HG03159 (cell line): Measurements from ENCODE around the gene BTBD9.

Source experiments
- ATAC-seq: cut with Tn5 transposase; IDR thresholded peaks from one replicate; pipeline ENCODE4 v1.9.1; 2021; ENCODE audit warnings: mild to moderate bottlenecking, moderate library complexity; ENCODE audit not compliant: unreplicated experiment

Gene BTBD9

GRCh38 chr6:38215225-38215624, 424.5 kb downstream of the BTBD9 start:
- no peak for ATAC-seq

DNA sequence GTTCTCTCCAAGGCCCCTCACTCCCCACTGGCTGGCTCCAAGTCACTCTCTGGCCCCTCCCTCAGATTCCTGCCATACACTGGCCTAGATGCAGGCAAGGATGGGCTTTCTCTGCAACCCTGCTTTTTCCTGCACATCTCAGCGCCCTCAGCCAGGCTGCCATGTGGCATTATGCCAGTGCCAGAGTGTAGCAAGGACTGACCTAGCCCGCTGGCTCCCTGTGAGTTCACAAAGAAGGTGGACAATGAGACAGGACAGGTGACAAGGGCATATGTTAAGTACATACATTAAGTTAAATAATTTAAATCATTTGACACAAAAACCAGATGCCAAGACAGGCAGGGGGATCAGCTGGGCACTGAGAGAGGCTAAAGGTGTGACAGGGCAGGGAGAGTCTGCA, 425.6 kb downstream of the BTBD9 start:
- ATAC-seq = no peak

GRCh38 chr6:38213251-38213658, 426.5 kb downstream of the BTBD9 start:
- no peak for ATAC-seq

DNA sequence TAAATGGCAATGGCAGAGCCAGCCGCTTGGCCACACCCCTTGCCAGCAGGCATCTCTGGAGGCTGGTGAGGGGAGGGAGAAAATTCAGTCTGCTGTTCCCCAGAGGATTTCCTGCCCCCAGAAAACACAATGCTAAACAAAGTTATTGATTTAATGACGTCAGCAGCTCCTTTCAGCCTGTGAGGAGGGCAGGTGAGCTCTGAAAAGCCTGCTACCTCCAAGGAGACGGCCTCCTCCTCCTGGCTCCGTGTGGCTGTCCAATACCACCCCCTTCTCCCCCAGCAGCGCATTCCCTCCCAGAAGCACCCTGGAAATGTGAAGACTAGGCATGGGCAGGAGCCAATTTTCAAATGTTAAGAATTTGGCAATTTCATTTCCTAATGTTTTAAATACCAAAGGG, 427.1 kb downstream of the BTBD9 start:
- ATAC-seq = no peak

DNA sequence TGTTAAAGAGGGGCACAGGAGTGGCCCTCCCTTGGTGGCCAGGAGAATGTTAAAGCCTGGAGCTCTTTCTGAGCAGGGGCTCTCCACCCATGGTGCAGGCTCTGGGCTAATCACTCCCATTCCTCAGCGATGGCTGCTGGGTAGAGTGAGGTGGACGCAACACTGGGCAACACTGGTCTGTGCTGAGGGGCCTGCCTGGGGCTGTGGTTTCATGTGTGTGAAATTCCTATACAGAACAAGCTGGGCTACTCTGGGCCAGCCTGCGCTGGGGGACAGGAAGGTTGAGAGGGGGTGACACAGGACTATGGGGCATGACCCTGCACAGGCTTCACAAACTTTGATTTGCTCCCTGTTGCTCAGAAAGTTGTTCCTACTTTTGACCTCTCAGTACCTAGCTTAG, 427.6 kb downstream of the BTBD9 start:
- no peak for ATAC-seq

GRCh38 chr6:38209371-38210260, 430.1 kb downstream of the BTBD9 start:
- ATAC-seq = no peak

GRCh38 chr6:38208028-38208427, 431.7 kb downstream of the BTBD9 start:
- ATAC-seq = no peak

- ATAC-seq = no peak
Observed at GRCh38 chr6:38207375-38207774, 432.4 kb downstream of the BTBD9 start.

GRCh38 chr6:38198219-38198618, 441.5 kb downstream of the BTBD9 start:
- ATAC-seq = no peak

GRCh38 chr6:38195113-38195635, 444.6 kb downstream of the BTBD9 start:
- ATAC-seq = no peak

DNA sequence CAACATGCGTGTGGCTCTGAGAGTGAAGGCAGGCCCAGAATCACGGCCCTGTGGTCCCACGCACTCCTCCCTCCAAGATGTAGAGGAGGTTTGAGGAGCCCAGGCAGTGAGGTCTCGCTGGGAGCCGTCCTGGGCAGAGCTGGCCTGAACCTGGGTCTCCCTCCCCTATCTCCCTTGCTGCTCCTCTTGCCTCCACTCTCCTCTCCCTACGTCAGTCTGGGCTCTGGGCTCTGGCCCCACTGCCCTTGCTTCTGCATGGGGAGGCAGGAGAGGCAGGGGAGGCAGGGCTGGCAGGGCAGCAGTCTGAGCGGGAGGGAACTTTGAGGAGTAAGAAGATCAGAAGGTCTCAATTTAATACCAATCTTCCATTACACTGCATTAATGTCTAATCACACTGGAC, 445.1 kb downstream of the BTBD9 start:
- no peak for ATAC-seq

DNA sequence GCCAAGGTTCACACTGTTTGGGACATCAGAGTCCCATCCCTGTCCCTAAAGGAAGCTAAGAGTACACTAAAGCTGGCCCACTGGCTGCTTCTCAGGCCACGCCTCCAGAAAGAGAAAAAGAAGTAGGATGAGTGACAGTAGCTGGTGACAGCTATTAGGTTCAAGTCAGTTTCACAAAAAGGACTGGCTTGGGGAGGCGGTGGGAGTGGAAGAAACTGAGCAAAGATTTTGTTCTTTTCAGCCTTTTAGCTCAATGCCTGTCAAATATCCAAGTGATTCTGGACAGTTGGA, 445.5 kb downstream of the BTBD9 start:
- no peak for ATAC-seq

DNA sequence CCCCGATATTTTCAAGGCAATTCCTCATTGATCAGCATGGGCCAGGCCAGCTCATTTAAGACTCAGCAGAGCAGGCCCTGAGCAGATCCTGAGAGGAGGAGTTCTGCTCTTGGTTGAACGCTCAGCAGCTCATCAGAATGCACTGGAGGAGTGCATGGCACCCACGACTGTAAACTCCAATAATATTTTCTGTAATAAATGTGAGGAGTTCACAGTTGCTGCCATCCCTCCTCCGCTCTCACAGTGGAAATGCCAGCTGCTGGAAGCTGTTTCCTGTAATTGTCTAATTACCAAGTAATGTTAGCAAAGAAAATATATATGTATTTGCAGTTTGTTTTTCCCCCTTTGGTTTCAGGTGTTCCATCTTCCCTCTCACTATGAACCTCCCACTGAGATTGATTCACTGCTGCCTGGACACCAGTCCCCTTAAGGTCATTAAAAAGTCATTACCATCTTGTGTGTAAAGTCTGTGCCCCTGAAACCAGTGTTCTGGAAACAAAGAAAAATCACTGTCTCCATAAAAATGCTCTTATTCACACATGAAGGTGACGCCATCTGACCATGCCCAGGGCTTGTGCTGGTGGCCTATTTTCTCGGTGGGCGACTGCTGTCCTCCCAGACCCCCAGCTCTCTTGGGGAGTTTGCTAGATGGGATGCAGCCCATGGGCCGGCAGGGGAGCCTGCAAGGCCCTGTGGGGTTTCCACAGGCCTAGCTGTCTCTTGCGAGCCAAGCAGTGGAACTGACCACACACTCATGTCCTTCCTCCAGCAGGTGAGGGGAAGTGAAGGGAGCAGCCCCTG, 446.0 kb downstream of the BTBD9 start:
- no peak for ATAC-seq

DNA sequence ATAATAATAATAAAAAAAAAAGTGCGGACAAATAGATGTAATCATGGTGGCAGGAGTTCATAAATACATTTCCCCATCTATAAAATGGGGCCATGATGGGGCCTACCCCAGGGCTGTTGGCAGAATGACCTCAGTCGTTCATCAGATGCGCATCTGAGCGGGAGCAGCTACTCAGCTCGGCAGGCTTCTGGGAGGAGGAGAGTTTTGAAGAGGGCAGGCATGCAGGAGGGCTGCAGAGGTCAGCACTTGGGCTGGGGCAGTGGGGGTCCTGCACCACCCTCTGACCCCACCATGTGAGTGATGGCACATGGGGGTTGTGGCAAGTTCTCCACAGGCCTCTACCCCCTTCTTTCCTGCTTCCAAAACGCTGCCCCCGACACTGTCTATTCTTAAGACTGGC, 446.7 kb downstream of the BTBD9 start:
- no peak for ATAC-seq

GRCh38 chr6:38192487-38192886, 447.2 kb downstream of the BTBD9 start:
- no peak for ATAC-seq

- ATAC-seq = no peak
Observed at GRCh38 chr6:38192011-38192410, 447.7 kb downstream of the BTBD9 start.

GRCh38 chr6:38191418-38191817, 448.3 kb downstream of the BTBD9 start:
- ATAC-seq = no peak

DNA sequence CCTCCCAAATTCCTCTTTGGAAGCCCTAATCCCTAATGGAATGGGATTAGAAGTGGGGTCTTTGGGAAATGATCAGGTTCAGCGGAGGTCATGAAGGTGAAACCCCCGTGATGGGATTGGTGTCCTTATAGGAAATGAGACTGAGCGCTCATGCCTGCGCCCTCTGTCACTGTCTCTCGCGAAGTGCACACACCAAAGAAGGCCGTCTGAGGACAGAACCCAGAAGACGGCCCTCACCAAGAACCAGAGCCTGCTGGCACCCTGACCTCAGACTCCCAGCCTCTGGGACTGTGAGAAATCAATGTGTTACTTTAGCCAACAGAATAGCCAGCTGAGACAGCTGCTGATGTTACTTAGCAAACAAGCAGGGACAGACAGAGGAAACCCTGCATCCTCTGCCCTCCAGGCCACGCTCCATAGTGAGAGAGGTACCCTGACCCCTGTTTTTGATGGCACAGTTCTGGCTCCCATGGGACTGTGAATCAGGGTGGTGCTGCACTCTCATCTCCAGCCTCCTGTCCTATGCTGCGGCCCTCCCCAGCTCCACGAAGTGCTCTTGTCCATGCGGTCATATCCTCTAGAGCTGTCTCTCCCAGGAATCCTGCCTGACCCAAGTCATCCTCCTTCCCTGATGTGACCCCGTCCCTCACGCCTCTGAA, 450.9 kb downstream of the BTBD9 start:
- no peak for ATAC-seq

- no peak for ATAC-seq
Observed at GRCh38 chr6:38187811-38188590, 451.7 kb downstream of the BTBD9 start.

- ATAC-seq = no peak
Observed at GRCh38 chr6:38187325-38187724, 452.4 kb downstream of the BTBD9 start.

DNA sequence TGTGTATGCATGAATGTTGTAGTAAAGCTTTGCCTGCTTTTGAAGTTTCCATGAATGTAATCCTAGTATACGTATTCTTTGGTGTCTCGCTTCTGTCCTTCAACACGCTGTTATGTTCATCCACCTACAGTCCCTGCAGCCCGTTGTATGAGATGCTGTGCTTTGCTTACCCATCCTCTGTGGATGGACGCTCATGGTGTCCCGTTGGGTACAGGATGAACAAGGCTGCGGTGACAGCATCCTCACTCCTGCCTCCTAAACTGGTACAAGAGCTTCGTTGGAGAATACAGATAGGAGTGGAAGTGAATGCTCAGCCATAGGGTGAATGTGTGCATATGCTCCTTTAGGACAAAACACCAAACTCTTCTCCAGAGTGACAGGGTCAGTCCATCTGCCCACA, 454.0 kb downstream of the BTBD9 start:
- no peak for ATAC-seq
